HG03442 (cell line): ENCODE results near the gene TYRO3.
A peak's percentile ranks its signal among the peaks of the same experiment; 100 is the strongest.

Experiments
- ATAC-seq: cut with Tn5 transposase; IDR thresholded peaks from one replicate; pipeline ENCODE4 v1.9.1; 2021; ENCODE audit warnings: mild to moderate bottlenecking, moderate library complexity; ENCODE audit not compliant: unreplicated experiment

Gene TYRO3

DNA sequence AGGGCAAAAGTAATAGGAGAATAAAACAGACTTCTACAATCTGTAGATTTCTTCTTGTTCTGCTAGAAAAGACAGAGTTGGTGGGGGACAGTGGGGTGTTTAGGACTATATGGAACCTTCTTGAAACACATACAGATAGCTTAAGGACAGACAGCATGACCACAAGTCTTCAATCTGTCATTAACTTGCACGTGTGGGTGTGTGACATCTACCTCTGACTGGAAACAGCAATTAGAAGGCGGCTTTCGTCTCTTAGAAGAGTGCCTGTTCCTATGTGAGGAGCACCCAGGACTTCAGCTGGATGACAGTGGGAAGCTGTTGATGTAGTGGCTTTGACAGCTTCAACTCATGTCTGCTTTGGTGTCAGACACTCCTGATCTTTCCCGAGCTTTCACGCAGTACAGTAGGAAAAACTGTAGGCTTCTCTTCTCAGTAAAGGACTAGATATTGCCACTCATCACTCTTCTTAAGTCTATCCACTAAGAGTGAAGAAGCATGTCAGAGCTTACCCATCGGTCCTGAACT is 44.5 kb downstream of the TYRO3 start:
- no peak for ATAC-seq

DNA sequence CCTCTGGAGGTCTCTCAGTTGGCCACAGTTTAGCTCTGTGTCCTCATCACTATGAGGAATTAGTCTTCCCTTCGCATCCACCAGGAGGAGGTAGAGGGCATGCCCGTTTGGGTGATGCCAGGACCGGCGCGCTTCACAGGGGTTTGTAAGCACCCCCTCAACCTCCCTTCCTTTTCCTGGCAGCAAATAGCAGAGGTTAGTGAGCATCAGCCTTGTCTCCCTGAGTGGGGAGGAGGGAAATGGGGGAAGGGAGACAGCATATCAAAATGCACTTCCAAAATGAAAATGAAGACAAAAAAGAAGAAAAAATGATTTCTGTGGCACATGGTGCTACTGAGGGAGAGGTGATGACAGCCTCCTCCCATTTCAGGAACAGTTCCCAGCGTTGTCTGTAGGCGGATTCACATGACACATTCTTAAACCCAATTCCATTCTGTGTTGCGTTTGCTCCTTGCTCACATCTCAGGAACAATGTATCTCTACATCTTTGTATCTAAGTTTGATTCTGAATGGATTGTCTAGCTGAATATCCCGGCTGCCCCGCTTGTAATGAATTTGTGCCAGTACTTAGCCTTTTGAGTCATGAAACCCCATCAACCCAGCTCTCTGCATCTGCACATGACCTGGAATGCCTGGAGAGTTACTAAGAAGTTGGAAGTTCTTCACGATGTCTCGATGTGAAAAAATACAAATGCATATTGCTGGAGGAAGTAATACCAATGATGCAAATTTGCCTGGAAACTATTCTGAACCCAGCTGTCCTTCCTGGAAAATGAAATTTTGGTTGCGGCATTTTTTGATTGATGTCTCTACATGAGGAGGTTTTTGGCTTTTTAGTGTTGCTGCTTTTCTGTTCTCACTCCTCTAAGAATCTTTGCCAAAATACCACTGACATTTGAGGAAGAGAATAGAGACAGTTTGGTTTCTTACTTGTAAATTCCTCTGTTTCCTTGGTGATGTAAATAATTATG is 45.2 kb downstream of the TYRO3 start:
- no peak for ATAC-seq

- ATAC-seq = no peak
Observed at GRCh38 chr15:41605566-41605965, 46.6 kb downstream of the TYRO3 start.

DNA sequence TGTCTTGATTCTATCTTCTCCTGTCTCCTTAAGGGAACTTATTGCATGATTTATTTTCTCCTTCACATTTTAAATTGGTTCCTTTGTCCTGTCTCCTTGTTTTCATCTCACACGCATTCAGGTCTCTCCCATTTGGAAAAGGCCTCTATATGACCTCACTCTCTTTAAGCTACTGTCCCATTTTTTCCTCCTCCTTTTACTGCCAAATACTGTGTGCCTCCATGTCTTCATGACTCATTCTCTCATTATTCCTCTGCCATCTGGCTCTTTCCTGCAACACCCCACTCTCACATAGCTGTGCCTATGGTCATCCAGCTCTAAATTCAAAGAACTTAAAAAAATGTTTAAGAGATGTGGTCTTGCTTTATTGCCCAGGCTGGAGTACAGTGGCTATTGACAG is 48.0 kb downstream of the TYRO3 start:
- no peak for ATAC-seq

- no peak for ATAC-seq
Observed at GRCh38 chr15:41609123-41609522, 50.1 kb downstream of the TYRO3 start.

DNA sequence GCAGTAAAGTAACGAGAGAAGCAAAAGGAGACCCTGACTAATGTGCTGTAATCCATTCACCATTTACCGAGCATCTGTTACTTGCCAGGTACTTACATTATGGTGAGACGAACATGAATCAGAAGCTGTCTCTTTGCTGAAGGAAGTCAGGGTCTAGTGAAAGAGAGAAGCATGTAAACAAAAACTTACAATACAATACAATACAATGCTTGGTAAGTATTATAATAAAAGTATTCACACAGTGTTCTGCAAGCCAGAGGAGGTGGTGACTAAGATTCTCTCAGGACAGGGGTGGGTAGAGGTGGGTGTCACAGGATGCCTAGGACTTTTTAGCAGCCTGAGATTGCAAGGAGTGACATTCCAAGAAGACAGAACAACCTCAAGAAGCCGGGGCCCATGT is 51.0 kb downstream of the TYRO3 start:
- no peak for ATAC-seq

DNA sequence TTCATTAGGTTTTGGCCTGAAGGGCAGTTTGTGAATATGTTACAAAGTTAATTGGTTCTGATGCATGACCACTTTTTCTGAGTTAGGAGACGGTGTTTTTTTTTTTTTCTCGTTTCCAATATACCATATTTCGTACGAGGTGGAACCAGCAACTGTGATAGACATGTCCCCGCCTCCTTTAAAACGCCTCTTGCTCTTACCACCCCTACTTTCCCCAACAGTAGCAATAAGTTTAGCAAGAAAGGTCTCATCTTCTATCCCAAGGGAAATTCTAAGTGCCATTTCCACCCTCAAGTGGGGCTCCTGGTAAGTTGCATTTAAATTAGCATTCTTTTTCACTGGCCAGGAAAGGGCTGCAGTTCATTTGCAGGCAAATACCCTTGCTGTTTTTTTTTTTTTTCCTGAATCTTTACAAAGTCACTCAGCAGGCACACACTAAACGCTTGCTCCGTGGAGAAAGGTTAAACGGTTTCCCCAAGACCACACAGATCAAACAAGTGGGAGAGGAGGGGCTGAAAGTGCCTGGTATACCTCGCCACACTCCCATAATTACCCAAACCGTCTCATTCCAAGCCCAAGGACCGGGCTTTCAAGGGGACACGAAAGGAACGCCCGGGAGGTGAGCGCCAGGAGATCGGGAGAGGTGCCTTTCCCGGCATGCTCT is 61.7 kb downstream of the TYRO3 start:
- ATAC-seq = no peak

DNA sequence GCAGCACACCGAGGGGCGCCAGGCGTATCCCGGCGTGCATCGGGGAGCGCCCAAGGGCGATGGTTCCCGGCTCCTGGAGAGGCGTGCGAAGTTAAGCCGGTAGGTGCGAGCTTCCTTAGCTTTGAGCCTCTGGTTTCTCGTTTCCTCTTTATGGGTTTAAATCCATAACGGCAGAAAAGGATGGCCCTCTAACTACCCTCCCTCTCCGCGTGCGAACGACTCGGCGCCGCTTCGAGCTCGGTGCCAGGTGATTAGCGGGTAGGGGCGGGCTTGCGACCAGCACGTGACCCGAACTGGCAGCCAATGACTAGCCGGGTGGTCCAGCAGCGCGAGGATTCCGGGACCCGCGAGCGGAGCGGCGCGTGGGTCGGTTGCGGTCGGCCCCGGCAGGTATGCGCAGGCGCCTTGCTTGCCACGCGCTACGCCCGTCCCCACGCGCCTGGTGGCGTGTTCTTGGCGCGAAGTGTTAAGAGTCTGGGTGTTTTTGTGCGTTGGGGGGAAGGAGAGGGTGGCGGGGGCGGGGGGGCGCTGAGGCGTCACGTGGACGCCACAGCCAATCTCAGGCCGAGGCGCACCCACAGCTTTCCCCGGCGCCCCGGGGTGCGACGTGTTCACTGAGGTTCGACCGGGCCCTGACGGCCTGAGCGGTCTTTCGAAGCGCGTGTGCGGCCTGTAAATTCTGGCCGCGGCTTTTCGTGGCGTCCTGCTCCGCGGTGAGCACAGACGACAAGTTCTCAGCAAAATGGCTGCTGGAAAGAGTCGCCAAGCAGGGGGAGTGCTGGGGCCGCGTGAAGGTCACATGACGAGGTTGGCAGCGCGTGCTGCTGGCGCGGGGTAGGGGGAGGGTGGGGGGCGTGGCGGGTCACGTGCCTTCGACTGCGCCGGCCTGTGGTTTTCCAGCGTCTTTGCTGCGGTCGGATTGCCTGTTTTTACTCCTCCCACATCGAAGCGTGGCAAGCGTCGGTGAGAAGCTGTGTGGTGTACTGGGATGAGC is 62.5 kb downstream of the TYRO3 start:
- ATAC-seq = peak; percentile 58

DNA sequence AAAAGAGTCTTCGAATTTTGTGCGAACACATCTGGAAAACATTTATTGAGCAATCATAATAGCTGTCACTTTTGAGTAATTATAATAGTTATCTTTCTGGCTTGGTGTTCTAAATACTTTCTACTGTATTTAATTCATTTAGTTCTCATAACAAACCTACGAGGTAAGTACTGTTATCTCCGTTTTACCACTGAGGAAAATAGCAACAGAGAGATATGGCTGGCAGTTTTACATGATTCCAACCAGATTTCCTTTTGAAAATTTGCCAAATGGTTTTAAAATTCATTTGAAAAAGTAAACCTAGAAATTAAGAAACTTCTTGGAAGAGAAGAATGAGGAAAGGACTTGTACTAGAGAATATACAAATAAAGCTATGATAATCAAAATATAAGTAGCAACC is 63.9 kb downstream of the TYRO3 start:
- no peak for ATAC-seq

DNA sequence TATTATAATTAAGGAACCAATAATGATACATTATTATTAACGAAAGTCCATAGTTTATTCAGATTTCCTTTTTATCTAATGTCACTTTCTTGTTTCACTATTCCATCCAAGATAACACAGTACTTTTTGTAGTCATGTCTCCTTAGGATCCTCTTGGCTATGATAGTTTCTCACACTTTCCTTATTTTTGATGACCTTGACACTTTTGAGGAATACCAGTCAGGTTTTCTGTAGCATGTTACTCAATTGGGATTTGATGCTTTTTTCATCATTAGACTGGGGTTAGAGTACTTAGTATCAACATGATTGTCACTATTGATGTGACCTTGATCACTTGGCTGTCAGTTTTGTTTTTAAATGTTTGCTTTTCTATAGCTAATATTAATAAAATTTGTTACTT is 68.2 kb downstream of the TYRO3 start:
- no peak for ATAC-seq

GRCh38 chr15:41629463-41629862 is 70.5 kb downstream of the TYRO3 start:
- ATAC-seq = no peak

- no peak for ATAC-seq
Observed at GRCh38 chr15:41629883-41630282, 70.9 kb downstream of the TYRO3 start.

- no peak for ATAC-seq
Observed at GRCh38 chr15:41630616-41631217, 71.7 kb downstream of the TYRO3 start.

- no peak for ATAC-seq
Observed at GRCh38 chr15:41631880-41632470, 73.0 kb downstream of the TYRO3 start.
